Stimulated activated CD8-positive, alpha-beta memory T cell treated with anti-CD3 and anti-CD28 coated beads, Interleukin-2, amount 100 ng/mL, for 1 hour (primary cell): ENCODE measurements around the gene TRRAP.
"Not testable (repeated sequence)": the region's sequence is repeated elsewhere in the genome, so short reads cannot be mapped to it uniquely, and the experiment has no call there.

ENCODE experiments used
- DNase-seq, 2 donors: peaks; one replicate each; pipeline ENCODE4 v3.0.0-alpha.2; 2020; ENCODE audit warnings: low read depth in 2 of 2

Gene TRRAP

GRCh38 chr7:99029466-99030435 lies 151.4 kb downstream of the TRRAP start:
- DNase-seq = no peak

GRCh38 chr7:99030457-99030856 lies 152.1 kb downstream of the TRRAP start:
- no peak for DNase-seq

GRCh38 chr7:99030951-99031350 lies 152.6 kb downstream of the TRRAP start:
- no peak for DNase-seq

- DNase-seq = no peak
Measured at GRCh38 chr7:99031496-99031895, 153.2 kb downstream of the TRRAP start.

- no peak for DNase-seq
Measured at GRCh38 chr7:99032928-99033327, 154.6 kb downstream of the TRRAP start.

- DNase-seq = no peak
Measured at GRCh38 chr7:99033765-99034164, 155.4 kb downstream of the TRRAP start.

- DNase-seq = no peak
Measured at GRCh38 chr7:99034932-99035722, 156.8 kb downstream of the TRRAP start.

- no peak for DNase-seq
Measured at GRCh38 chr7:99035723-99036545, 157.6 kb downstream of the TRRAP start.

- no peak for DNase-seq
Measured at GRCh38 chr7:99036546-99037111, 158.3 kb downstream of the TRRAP start.

GRCh38 chr7:99037327-99037940 lies 159.1 kb downstream of the TRRAP start:
- no peak for DNase-seq

GRCh38 chr7:99038086-99038855 lies 159.9 kb downstream of the TRRAP start:
- no peak for DNase-seq

GRCh38 chr7:99039384-99039891 lies 161.1 kb downstream of the TRRAP start:
- no peak for DNase-seq

GRCh38 chr7:99040104-99040958 lies 162.0 kb downstream of the TRRAP start:
- DNase-seq = peak; percentile 27 to 37

GRCh38 chr7:99041526-99041925 lies 163.2 kb downstream of the TRRAP start:
- no peak for DNase-seq

- no peak for DNase-seq
Measured at GRCh38 chr7:99042957-99043356, 164.6 kb downstream of the TRRAP start.

GRCh38 chr7:99044858-99045257 lies 166.5 kb downstream of the TRRAP start:
- DNase-seq = not testable (repeated sequence)

GRCh38 chr7:99046262-99046661 lies 167.9 kb downstream of the TRRAP start:
- DNase-seq = not testable (repeated sequence)

- no peak for DNase-seq
Measured at GRCh38 chr7:99046722-99047121, 168.4 kb downstream of the TRRAP start.

GRCh38 chr7:99047526-99048077 lies 169.3 kb downstream of the TRRAP start:
- DNase-seq = no peak
